ENCODE measurements around the gene TAF11L13.
"Not testable (repeated sequence)": the region's sequence is repeated elsewhere in the genome, so short reads cannot be mapped to it uniquely, and the experiment has no call there.

- not testable (repeated sequence) for TF ChIP-seq POLR2A (IDR thresholded peaks at IDR 0.05; ENCODE audit: low read depth, low read length); POLR2AphosphoS5 (IDR thresholded peaks at IDR 0.05; ENCODE audit: low read depth, low read length); TAF1 (IDR thresholded peaks at IDR 0.05; ENCODE audit: low read depth, low read length); POU2F2 (IDR thresholded peaks at IDR 0.05; ENCODE audit: low read depth, low read length); PAX5 (IDR thresholded peaks at IDR 0.05; ENCODE audit: insufficient read depth, low read length, severe bottlenecking)
These were observed 28.0 kb upstream of the TAF11L13 start, which contains the start of gene TAF11L11 for GRCh38 chr5:17603880-17604279.

All from GM12891 (cell line).